Measurements from ENCODE around the gene CLTB.

Gene CLTB

GRCh38 chr5:176381979-176382378 lies 34.4 kb downstream of the CLTB start:
- DNase-seq (ENCODE audit: low read depth) = no peak

DNA sequence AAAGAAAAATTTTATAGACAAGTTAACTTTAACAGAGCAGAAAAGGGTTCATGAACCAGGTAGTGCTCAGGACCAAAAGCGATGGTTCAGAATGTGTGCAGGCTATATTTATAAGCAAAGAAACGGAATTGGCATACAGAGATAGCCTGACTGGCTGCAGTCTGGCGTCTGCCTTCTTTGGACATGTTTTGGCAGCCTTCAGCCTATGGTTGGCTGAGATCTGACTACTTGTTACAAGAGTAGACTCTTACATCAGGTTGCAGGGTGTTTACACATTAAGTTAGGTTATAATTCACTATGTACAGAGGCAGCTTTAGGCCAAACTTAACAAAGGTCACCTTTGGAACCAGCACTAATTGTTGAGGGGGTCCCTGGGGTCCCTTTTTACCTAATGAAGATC lies 34.9 kb downstream of the CLTB start:
- peak; percentile 19 for DNase-seq (ENCODE audit: low read depth)

DNA sequence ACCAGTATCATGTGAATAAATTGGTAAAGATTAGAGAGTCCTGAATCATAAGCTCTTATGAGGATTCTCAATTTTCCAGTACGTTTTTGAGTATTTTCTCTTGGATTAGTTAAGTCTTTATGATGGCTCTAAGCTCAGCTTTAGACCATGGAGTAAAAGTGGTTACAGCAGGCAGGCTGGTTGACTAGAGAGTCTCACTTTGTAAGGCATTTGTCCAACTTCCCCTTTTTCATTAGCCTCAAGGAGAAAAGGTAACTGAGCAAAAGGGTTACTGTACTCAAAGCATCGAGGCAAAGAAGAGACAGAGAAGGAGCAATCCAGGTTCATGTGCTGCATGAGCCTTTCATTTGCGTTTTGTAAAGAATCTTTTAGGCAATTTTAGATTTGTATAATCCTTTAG lies 36.5 kb downstream of the CLTB start:
- DNase-seq (ENCODE audit: low read depth) = no peak

DNA sequence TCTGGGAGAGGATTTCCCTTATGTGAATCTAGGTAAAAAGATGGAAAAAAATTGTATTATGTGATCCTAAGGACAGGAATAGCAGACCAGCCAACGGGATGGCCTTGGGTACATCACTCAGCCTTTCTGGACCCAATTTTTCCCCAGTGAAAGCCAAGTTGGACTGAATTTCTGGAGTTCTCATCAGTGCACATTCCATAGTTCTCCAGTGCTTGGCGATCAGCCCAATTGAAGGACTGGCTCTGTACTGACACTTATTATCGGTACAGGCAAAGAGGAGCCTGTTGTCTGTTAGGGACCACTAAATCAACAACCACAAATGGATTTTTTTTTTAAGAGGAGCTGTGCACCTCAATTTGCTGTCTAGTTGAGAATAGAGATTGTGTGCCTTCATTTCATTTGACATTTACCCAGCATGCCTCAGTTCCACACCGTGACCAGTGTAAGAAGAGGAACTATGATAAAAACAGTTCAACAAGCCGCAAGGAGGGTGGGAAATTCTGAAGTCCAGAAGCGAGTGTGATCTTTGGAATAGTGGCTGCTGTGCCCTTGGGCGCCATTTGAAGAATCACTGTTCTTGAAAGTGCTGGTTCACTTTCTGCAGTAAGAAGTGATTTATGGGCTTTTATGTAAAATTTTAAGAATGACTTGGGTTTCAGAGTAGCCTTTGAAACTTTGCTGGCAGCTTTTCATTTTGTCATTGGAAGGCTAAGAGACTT lies 43.1 kb downstream of the CLTB start:
- DNase-seq (ENCODE audit: low read depth) = peak; percentile 39

- no peak for DNase-seq (ENCODE audit: low read depth)
Measured at GRCh38 chr5:176371621-176372539, 44.5 kb downstream of the CLTB start.

GRCh38 chr5:176369934-176370711 lies 46.2 kb downstream of the CLTB start:
- DNase-seq (ENCODE audit: low read depth) = no peak

- DNase-seq (ENCODE audit: low read depth) = no peak
Measured at GRCh38 chr5:176368726-176369125, 47.6 kb downstream of the CLTB start.

DNA sequence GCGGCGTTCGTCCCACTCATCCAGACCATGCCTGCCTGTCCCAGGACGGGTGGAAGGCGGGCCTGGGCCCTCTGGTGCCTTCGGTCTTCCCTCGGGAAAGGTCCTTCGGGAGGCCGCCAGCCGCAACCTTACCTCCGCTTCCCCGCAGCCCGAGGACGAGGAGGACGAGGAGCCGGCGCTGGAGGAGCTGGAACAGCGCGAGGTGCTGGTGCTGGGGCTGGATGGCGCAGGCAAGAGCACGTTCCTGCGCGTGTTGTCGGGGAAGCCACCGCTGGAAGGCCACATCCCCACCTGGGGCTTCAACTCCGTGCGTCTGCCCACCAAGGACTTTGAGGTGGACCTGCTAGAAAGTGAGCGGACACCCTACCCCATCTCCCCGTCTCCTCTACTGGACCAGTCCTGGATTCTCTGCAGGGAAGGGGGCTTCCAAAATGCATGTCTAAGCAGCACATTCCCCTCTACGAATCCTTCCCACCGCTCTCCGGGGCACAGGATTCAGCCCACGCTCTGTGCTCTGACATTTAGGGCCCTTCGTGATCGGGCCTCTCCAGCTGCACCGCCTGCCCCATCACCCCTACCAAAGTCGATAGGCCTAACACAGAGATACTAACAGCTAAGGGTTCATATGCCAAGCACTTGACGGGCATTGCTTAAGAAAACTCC lies 50.0 kb downstream of the CLTB start:
- no peak for DNase-seq (ENCODE audit: low read depth)

DNA sequence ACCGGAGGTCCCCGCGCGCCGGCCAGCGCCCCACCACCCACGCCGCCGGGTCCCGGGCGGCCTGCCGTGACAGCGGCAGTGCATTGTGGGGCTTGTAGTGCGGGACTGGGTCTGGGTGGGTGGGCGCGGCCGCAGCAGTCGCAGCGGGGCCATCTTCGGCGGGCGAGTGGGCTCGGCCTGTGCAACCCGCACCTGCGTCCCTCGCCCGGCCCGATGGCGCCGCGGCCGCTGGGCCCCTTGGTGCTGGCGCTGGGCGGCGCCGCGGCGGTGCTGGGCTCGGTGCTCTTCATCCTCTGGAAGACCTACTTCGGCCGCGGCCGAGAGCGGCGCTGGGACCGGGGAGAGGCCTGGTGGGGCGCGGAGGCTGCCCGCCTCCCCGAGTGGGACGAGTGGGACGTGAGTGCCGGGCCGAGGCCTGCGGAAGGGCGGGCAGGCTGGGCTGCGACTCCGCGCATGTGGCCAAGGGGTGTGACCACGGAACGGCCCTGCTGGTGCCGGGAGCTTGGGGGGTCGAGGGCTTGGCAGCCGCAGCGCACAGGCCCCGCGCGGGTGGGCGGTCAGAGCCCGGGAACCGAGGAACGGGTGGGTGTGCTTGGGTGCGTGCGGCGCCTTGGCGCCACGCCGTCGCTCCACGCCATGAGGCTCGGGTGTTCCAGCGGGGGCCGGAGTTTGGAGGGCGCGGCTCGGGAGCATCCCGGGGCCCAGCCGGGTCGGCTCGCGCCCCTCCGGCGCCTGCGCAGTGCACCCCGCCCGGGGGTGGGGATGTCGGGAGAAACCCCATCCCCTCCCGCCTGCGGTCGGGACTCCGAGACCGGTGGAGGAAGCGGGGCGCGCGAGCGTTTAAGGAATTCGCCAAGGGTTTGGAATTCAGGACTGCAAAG lies 50.7 kb downstream of the CLTB start, which contains the start of gene ARL10:
Gene ARL10 (plus strand): TSS at position 137 of the 881 bp plus-strand sequence. CDS start 77 bp downstream, at position 214.
- peak; percentile 50 for DNase-seq (ENCODE audit: low read depth)

GRCh38 chr5:176364765-176365350 lies 51.5 kb downstream of the CLTB start:
- DNase-seq (ENCODE audit: low read depth) = no peak

DNA sequence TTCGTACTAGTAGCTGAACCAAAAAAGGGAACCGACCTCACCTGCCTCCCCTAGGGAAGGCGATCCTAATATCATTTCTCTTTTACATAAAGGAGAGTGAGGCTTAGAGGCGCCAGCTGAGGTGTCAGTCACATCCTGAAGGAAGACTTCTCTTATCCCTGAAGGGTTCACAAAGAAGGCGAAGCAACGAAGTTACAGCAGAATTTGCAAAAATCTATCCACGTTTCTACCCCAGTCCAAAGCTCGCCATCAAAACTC lies 54.2 kb downstream of the CLTB start:
- DNase-seq (ENCODE audit: low read depth) = no peak

DNA sequence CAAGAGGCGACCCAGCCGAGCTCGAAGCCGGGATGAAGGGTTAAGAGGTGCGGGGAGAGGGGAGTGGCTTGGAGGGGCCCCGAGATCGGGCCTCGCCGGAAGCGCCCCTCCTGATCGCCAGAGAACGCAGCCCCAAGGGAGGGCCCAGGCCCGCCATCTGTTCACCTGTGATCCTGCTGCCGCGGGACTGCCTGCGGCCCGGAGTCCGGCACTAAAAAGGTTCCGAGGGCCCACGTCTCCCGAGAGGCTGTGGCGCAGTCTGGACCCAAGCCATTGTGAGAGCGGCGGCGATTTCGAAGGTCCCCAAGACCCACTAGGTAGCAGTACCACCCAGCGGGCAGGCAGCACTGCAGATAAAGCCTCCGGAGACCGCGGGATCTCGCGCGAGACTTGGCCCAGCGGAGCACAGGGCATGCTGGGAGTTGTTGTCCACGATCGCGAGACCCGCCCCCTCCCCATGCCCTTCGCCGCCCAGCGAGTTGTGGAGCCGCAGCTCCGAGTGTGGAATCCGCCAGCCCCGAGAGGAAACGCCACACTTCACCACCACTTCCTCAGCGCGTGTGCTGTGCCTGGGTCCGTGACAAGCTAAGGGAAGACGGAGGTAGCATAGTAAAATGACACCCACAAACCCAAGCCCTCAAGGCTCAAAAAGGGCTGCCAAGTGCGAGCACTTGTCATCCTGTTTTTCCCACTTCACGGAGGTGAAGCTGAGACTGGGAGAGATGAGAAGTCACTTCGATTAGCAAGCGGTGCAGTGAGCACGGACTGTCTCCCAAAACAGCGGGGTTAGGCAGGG lies 54.7 kb downstream of the CLTB start, which contains the start of gene KIAA1191:
Gene KIAA1191 (minus strand): TSS at position 328 of the 796 bp plus-strand sequence. CDS start 2,256 bp downstream, outside the sequence.
- DNase-seq (ENCODE audit: low read depth) = peak; percentile 89

- no peak for DNase-seq (ENCODE audit: low read depth)
Measured at GRCh38 chr5:176360894-176361436, 55.4 kb downstream of the CLTB start.

DNA sequence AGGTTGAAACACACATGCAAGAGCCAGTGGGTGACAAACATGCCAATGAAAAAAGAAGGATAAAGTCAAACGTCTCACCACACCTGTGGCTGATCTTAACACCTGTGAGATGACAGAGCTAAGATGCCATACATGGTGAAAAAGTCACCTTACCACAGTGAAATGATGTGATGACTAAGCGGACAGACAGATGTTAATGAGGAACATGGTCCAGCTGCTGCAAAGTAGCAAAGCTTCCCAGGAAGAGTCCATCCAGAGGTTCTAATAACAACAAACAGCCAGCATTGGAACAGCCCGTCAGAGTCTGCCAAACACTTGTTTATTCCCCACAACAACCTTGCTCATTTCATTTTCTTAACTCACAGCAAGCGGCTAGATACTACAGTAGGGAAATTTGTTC lies 56.7 kb downstream of the CLTB start:
- peak; percentile 15 for DNase-seq (ENCODE audit: low read depth)

DNA sequence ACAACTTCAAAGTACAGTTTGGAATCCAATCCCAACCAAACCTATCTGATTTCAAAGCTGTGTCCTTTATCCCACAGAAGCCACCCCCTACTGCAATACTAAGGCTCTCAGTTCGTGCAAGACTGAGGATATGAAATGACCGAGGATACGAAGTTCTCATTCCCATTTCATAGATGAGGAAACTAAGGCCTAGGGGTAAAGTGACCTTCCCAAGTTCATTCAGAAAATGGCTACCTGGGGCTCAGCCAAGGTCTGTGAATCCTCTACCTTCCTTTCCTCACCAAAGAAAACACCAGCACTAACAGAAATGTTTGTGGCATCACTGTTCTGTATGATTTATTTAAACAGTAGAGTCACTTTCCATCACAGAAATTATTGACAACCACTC lies 60.2 kb downstream of the CLTB start:
- DNase-seq (ENCODE audit: low read depth) = no peak

GRCh38 chr5:176355400-176356178 lies 60.8 kb downstream of the CLTB start:
- no peak for DNase-seq (ENCODE audit: low read depth)

GRCh38 chr5:176353533-176353932 lies 62.8 kb downstream of the CLTB start:
- no peak for DNase-seq (ENCODE audit: low read depth)

- no peak for DNase-seq (ENCODE audit: low read depth)
Measured at GRCh38 chr5:176352116-176352878, 64.0 kb downstream of the CLTB start.

Data from fibroblast of gingiva (primary cell).